ENCODE measurements around the gene LTBP4.

The LTBP4 gene

DNA sequence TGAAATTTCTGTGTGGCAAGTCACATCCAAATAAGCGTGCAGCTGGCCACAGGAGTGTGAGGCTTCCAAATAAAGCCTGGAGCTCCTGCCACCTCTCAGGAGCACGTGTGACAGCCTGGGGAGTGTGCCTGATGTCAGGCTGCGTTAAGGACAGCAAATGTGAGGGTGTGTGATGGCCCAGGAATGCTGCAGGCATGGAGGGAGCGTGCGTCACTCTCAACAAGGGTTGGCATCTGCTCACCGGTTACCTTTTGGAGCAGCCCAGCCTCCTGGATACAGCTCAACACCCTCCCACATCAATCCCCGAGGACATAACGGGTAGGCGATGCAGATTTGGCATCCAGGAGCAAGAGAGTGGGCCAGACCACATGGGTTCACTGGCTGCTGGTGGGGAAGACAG is 70.2 kb downstream of the LTBP4 start:
- H3K4me3 ChIP-seq (ENCODE audit: low read depth, low read length), result no peak overlapping the region
- no peak for DNase-seq (ENCODE audit: low read depth)
- TF ChIP-seq, protein P1, sequence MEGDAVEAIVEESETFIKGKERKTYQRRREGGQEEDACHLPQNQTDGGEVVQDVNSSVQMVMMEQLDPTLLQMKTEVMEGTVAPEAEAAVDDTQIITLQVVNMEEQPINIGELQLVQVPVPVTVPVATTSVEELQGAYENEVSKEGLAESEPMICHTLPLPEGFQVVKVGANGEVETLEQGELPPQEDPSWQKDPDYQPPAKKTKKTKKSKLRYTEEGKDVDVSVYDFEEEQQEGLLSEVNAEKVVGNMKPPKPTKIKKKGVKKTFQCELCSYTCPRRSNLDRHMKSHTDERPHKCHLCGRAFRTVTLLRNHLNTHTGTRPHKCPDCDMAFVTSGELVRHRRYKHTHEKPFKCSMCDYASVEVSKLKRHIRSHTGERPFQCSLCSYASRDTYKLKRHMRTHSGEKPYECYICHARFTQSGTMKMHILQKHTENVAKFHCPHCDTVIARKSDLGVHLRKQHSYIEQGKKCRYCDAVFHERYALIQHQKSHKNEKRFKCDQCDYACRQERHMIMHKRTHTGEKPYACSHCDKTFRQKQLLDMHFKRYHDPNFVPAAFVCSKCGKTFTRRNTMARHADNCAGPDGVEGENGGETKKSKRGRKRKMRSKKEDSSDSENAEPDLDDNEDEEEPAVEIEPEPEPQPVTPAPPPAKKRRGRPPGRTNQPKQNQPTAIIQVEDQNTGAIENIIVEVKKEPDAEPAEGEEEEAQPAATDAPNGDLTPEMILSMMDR (IDR thresholded peaks at IDR 0.05; ENCODE audit: low read depth, low read length, missing control alignments), result no peak

DNA sequence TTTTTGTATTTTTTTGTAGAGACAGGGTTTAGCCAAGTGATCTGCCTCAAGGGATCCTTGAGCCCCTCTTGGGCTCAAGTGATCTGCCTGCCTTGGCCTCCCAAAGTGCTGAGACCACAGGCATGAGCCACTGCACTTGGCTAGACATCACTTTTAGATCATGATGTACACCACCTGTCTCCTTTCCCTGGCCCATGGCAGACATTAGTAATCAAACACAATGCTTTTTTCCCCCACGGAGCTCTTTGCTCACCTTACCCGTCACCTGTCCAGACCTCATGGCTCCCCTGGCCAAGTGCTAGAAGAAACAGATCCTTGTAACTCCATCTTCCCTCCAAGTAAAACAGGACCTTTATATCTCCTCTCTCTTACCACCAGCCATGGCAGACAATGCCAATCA is 70.9 kb downstream of the LTBP4 start:
- no peak overlapping the region for H3K4me3 ChIP-seq (ENCODE audit: low read depth, low read length)
- DNase-seq (ENCODE audit: low read depth), result no peak
- TF ChIP-seq, protein P1 (IDR thresholded peaks at IDR 0.05; ENCODE audit: low read depth, low read length, missing control alignments), result no peak

DNA sequence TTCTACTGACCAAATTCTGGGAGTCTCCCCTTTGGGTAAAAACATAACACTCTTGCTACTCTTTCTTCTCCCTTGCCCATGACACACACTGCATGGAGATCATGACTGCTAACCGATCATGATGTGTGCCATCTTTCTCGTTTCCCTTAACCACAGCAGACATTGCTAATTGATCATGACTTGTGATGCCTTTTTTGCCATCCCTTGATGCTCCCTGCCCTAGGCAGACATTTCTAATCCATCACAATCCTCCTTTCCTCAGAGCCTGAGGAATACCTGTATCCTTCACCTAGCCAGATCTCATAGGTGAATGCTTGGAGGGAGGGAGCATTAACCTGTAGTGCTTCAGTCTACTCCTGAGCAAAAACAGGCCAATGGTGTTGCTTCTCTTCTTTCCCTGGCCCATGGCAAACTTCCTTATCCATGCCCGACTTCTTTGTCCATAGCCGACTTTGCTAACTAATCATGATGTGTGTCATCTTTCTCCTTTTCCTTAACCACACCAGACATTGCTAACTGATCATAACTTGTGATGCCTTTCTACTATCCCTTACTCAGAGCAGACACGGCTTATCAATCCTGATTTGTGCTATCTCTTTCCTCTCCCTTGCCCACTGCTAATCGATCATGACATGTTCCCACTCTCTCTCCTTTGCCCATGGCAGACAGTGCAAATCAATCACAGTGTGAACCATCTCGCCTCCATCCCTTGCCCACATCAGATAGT is 71.6 kb downstream of the LTBP4 start:
- TF ChIP-seq, protein P1 (IDR thresholded peaks at IDR 0.05; ENCODE audit: low read depth, low read length, missing control alignments), result no peak
- no peak overlapping the region for H3K4me3 ChIP-seq (ENCODE audit: low read depth, low read length)
- no peak for DNase-seq (ENCODE audit: low read depth)

DNA sequence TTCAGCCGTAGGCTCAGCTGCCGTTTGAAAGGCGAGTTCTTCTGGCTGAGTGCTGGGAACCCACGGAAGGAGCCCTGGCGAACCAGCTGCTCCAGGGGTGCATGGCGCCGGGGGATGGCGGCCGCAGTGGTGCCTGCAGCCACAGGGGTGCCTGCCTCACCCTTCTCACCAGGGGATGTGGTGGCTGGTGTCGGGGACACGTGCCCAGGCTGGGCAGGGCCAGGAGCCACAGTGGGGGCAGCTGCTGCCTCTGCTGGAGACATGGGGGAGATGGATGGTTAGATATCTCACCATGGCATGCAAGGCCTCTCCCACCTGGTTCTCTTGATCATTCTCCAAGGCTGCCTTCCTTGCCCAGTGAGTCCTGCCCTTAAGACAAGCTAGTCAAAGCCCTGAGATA is 72.2 kb downstream of the LTBP4 start:
- no peak overlapping the region for H3K4me3 ChIP-seq (ENCODE audit: low read depth, low read length)
- TF ChIP-seq, protein P1 (IDR thresholded peaks at IDR 0.05; ENCODE audit: low read depth, low read length, missing control alignments), result no peak
- no peak for DNase-seq (ENCODE audit: low read depth)

DNA sequence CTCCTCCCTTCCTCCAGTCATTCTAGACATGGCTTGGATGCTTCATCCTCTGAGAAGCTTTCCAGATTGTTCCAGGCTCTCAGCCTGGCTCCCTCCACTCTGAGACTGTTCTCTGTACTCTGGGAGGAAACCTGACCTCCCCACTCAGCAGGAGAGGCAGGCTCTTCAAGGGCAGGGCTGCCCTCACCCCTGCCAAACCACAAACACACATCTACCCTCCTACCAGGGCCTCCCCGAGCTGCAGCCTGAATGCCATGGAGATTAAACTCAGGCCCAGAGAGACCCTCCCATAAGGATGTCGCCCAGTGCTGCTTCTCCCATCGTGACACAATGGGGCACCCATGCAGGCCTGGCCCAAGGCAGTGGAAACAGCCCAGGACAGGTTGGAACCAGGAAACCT is 73.1 kb downstream of the LTBP4 start:
- DNase-seq (ENCODE audit: low read depth), result no peak
- H3K4me3 ChIP-seq (ENCODE audit: low read depth, low read length), result no peak overlapping the region
- TF ChIP-seq, protein P1 (IDR thresholded peaks at IDR 0.05; ENCODE audit: low read depth, low read length, missing control alignments), result no peak

DNA sequence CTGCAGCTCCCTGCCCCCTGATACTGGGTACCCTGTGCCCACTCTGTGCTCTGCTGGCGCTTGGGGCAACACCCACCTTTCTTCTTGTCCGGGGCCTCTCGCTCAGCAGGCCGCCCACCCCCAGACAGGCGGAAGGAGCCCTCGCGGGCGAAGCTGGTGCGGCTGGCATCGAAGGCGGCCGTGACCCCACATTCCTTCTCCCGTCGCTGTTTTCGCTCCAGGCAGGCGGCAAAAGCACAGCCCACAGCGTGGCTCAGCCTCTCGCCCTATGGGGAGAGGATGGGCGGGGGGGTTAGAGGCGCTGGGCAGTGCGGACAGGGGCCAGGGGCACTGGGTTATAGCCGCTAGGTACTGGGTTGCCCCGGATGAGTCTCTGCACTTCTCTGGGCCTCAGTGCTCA is 76.0 kb downstream of the LTBP4 start:
- DNase-seq (ENCODE audit: low read depth), result no peak

More for the DNA sequence above, 76.0 kb downstream of the LTBP4 start:
- H3K4me3 ChIP-seq (ENCODE audit: low read depth, low read length), result no peak overlapping the region
- TF ChIP-seq, protein P1 (IDR thresholded peaks at IDR 0.05; ENCODE audit: low read depth, low read length, missing control alignments), result no peak
